ENCODE results near the gene OR2S2.

DNA sequence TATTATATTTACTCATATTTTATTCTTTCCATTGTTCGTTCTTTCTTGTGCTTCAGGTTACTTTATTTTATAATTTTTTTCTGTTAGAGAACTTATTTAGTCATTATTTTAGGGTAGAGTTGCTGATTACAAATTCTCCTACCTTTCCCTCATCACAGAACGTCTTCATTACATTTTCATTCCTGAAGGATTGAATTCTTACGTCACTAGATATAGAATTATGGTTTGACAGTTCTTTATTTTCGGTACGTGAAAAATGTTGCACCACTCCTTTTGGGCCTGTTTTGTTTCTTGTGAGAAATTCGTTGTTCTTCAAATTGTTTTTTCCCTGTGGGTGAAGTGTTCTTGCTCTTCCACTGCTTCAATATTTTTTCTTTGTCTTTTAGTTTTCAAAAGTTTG, 20.8 kb upstream of the OR2S2 start:
- TF ChIP-seq, protein P1, sequence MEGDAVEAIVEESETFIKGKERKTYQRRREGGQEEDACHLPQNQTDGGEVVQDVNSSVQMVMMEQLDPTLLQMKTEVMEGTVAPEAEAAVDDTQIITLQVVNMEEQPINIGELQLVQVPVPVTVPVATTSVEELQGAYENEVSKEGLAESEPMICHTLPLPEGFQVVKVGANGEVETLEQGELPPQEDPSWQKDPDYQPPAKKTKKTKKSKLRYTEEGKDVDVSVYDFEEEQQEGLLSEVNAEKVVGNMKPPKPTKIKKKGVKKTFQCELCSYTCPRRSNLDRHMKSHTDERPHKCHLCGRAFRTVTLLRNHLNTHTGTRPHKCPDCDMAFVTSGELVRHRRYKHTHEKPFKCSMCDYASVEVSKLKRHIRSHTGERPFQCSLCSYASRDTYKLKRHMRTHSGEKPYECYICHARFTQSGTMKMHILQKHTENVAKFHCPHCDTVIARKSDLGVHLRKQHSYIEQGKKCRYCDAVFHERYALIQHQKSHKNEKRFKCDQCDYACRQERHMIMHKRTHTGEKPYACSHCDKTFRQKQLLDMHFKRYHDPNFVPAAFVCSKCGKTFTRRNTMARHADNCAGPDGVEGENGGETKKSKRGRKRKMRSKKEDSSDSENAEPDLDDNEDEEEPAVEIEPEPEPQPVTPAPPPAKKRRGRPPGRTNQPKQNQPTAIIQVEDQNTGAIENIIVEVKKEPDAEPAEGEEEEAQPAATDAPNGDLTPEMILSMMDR (conservative IDR thresholded peaks at IDR 0.05; ENCODE audit: low read depth, low read length): no peak
- no peak for TF ChIP-seq EZH2 (IDR thresholded peaks at IDR 0.05; ENCODE audit: borderline replicate concordance, low read depth, low read length, poor library complexity, severe bottlenecking)

Data from A673 (cell line).